Prostate gland (tissue), 2 donors: ENCODE measurements around the gene PILRA. TPM values are rescaled to one million over a fixed set of nuclear protein-coding genes. Genes with fewer than 3 reads are reported as not detected.

ENCODE experiments used
- DNase-seq: peaks from one replicate; pipeline ENCODE4 v3.0.0-alpha.2; 2019; ENCODE audit warnings: low spot score
- H3K27ac ChIP-seq, 2 donors: fragments of 200-600 bp; sonication (generic); 2 replicates each; pipeline ENCODE4 v1.5.1; 2017 to 2019
- H3K27me3 ChIP-seq: fragments of 200-600 bp; sonication (generic); replicated peaks from 2 replicates; pipeline ENCODE4 v1.5.1; 2019; ENCODE audit not compliant: insufficient read depth
- H3K36me3 ChIP-seq, 2 donors: fragments of 200-600 bp; sonication (generic); 1 replicate in 1 of 2; 2 replicates in 1 of 2; pipeline versions ENCODE4 v1.5.1 to v1.8.1; 2017 to 2019
- H3K4me1 ChIP-seq: fragments of 200-600 bp; sonication (generic); replicated peaks from 2 replicates; pipeline ENCODE4 v1.5.1; 2019
- H3K4me3 ChIP-seq, 2 donors: fragments of 200-600 bp; sonication (generic); 2 replicates each; pipeline ENCODE4 v1.5.1; 2017 to 2019
- H3K9me3 ChIP-seq: fragments of 200-600 bp; sonication (generic); 2 replicates; pipeline ENCODE4 v1.5.1; 2017
- CTCF ChIP-seq, 4 experiments: fragments of 200-600 bp in 2 of 4; fragments of 450-650 bp in 2 of 4; sonication (generic) in 2 of 4; IDR thresholded peaks; 1 replicate in 3 of 4; 2 replicates in 1 of 4; pipeline ENCODE4 v1.5.1; 2016 to 2019; ENCODE audit warnings: antibody characterized with exemption in 4 of 4, mild to moderate bottlenecking in 2 of 4, moderate library complexity in 2 of 4
- POLR2A ChIP-seq: fragments of 450-650 bp; IDR thresholded peaks from one replicate; pipeline ENCODE4 v1.6.1; 2016; ENCODE audit warnings: antibody characterized with exemption, mild to moderate bottlenecking
- POLR2AphosphoS5 ChIP-seq: sonication (generic); formaldehyde crosslinking; IDR thresholded peaks from one replicate; pipeline ENCODE4 v1.6.1; 2017; ENCODE audit warnings: antibody characterized with exemption
- WGBS: methylation state at CpG from one replicate; pipeline ENCODE4 v1.1.5; 2018; 5-methylcytosine and 5-hydroxymethylcytosine counted together
- intact Hi-C: fragments of 100-400 bp; cut with DNase I; formaldehyde crosslinking; loops from one replicate; pipeline ENCODE4 v1.14.2; 2022
- total RNA-seq, 2 donors: library from RNA; depleted of rRNA; stranded (reverse); fragments of >200 nt; gene quantifications; one replicate each; pipeline ENCODE4 v1.1.0, GENCODE V29; 2016

Gene PILRA
- total RNA-seq, 2 donors from 2014 or later: 4.9 to 11.9 TPM

- Histone ChIP-seq H3K27ac (no peak overlapping the region), H3K4me1 (no peaks in the 10 kb centered on the region), H3K36me3 (no peaks in the 10 kb centered on the region), H3K4me3 (no peak overlapping the region), H3K27me3 (no peaks in the 10 kb centered on the region), H3K9me3 (no peaks in the 10 kb centered on the region)
- TF ChIP-seq POLR2AphosphoS5 (no peak), POLR2A (no peak), CTCF (IDR thresholded peaks at IDR 0.05) (no peak)
- 58% methylated on average over 6 of the region's 6 CpGs for WGBS
- no peak for DNase-seq
- intact Hi-C loops: no loop called here
These were observed 33.5 kb downstream of the PILRA start for GRCh38 chr7:100406767-100407166.

GRCh38 chr7:100407285-100408180 lies 34.2 kb downstream of the PILRA start:
- Histone ChIP-seq H3K4me1 (no peaks in the 10 kb centered on the region), H3K36me3 (no peaks in the 10 kb centered on the region), H3K4me3 (no peak overlapping the region), H3K27me3 (no peaks in the 10 kb centered on the region), H3K27ac (no peak overlapping the region), H3K9me3 (no peaks in the 10 kb centered on the region)
- 56% methylated on average over 12 of the region's 12 CpGs for WGBS
- peak; percentile 44 for DNase-seq
- TF ChIP-seq POLR2A: no peak
- TF ChIP-seq CTCF (IDR thresholded peaks at IDR 0.05): peak in 3 of 4 experiments; percentile 41 to 74 (median 64)
- TF ChIP-seq POLR2AphosphoS5: peak; percentile 26
- intact Hi-C loops: no loop called here

- Histone ChIP-seq H3K27me3 (no peaks in the 10 kb centered on the region), H3K27ac (no peak overlapping the region), H3K4me1 (no peaks in the 10 kb centered on the region), H3K4me3 (no peak overlapping the region), H3K9me3 (no peaks in the 10 kb centered on the region), H3K36me3 (no peaks in the 10 kb centered on the region)
- TF ChIP-seq POLR2A (no peak), CTCF (IDR thresholded peaks at IDR 0.05) (no peak), POLR2AphosphoS5 (no peak)
- 98% methylated on average over 6 of the region's 6 CpGs for WGBS
- intact Hi-C loops: no loop called here
- no peak for DNase-seq
These were observed 37.8 kb downstream of the PILRA start for GRCh38 chr7:100411101-100411500.

GRCh38 chr7:100413346-100413745 lies 40.1 kb downstream of the PILRA start:
- Histone ChIP-seq H3K4me3 (no peak overlapping the region), H3K27me3 (no peaks in the 10 kb centered on the region), H3K4me1 (no peaks in the 10 kb centered on the region), H3K36me3 (no peaks in the 10 kb centered on the region), H3K9me3 (no peaks in the 10 kb centered on the region), H3K27ac (no peak overlapping the region)
- intact Hi-C loops: no loop called here
- TF ChIP-seq POLR2A (no peak), POLR2AphosphoS5 (no peak), CTCF (IDR thresholded peaks at IDR 0.05) (no peak)
- DNase-seq: no peak

GRCh38 chr7:100413889-100414288 lies 40.6 kb downstream of the PILRA start:
- no peaks in the 10 kb centered on the region for H3K27me3 ChIP-seq
- H3K9me3 ChIP-seq: no peaks in the 10 kb centered on the region
- intact Hi-C loops: no loop called here
- TF ChIP-seq POLR2A (no peak), CTCF (IDR thresholded peaks at IDR 0.05) (no peak), POLR2AphosphoS5 (no peak)
- 87% methylated on average over 1 of the region's 1 CpG for WGBS
- no peak for DNase-seq
- H3K4me3 ChIP-seq: no peak overlapping the region
- no peak overlapping the region for H3K27ac ChIP-seq
- no peaks in the 10 kb centered on the region for H3K4me1 ChIP-seq
- no peaks in the 10 kb centered on the region for H3K36me3 ChIP-seq
